PC-9 (cell line): Measurements from ENCODE around the gene TTC1.

ENCODE experiments used
- CTCF ChIP-seq: fragments of 200-600 bp; sonication (generic); conservative IDR thresholded peaks from 2 replicates; pipeline ENCODE4 v1.6.1; 2017; ENCODE audit warnings: mixed run types, antibody characterized with exemption, mild to moderate bottlenecking, moderate library complexity
- EZH2 ChIP-seq: fragments of 200-600 bp; sonication (generic); IDR thresholded peaks from 2 replicates; pipeline ENCODE4 v1.8.0; 2017; ENCODE audit warnings: antibody characterized with exemption, low read depth

GRCh38 chr5:160079753-160080152, 70.8 kb downstream of the TTC1 start:
- no peak for TF ChIP-seq CTCF
- no peak for TF ChIP-seq EZH2
